ENCODE data around the gene GPX7. TPM values are rescaled to one million over a fixed set of nuclear protein-coding genes. Genes with fewer than 3 reads are reported as not detected.

Gene GPX7
- total RNA-seq, 1 experiment from 2014 or later: 25.2 TPM

DNA sequence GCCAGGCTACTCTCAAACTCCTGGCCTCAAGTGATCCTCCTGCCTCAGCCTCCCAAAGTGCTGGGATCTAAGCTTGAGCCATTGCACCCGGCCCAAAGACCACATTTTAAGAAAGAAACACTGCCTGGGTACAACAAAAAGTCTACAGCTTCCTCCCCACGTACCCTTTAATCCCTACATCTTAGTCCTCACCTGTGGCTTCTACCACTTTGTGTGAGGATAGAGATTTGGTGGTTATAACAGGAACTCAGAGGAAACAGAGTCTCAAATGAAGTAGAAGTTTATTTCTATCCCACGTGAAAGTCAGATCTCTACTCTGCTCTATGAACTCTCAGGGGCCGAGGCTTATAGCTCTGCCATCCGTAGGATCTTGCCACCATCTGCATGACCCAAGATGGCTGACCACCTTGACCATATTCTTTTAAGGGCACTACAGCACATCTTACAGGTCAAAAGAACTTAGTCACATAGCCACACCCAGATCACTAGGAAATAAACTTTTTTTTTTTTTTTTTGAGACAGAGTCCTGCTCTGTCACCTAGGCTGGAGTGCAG is 13.4 kb downstream of the GPX7 start:
- H3K27ac ChIP-seq (ENCODE audit: low read depth, low read length, poor library complexity, severe bottlenecking): no peak overlapping the region
- CTCF ChIA-PET: no interaction called here
- no peaks in the 10 kb centered on the region for H3K9me3 ChIP-seq (ENCODE audit: low read depth, low read length, poor library complexity, severe bottlenecking)
- H3K27me3 ChIP-seq (replicated peaks; ENCODE audit: insufficient read depth, low read depth, low read length, poor library complexity): no peaks in the 10 kb centered on the region
- no peaks in the 10 kb centered on the region for H3K4me1 ChIP-seq (ENCODE audit: insufficient read depth, low read length, poor library complexity, severe bottlenecking)
- no TSS peak for BruUV-seq (replicated peaks)
- POLR2A ChIA-PET (ENCODE audit: low non-redundant PET): no interaction called here
- intact Hi-C loops (cut with micrococcal nuclease; ENCODE audit: unreplicated experiment): no loop called here
- TF ChIP-seq EZH2 (IDR thresholded peaks at IDR 0.05; ENCODE audit: borderline replicate concordance, low read depth, low read length, poor library complexity, severe bottlenecking): no peak
- DNase-seq (ENCODE audit: low spot score): no peak
- H3K4me3 ChIP-seq (ENCODE audit: low read depth, low read length, poor library complexity, severe bottlenecking): no peak overlapping the region
- H3K36me3 ChIP-seq (ENCODE audit: insufficient read depth, low read length, poor library complexity, severe bottlenecking): no peaks in the 10 kb centered on the region

- no peak for TF ChIP-seq EZH2 (IDR thresholded peaks at IDR 0.05; ENCODE audit: borderline replicate concordance, low read depth, low read length, poor library complexity, severe bottlenecking)
- TF ChIP-seq CTCF (conservative IDR thresholded peaks at IDR 0.05; ENCODE audit: low read depth, low read length): no peak
- Histone ChIP-seq H3K36me3 (ENCODE audit: insufficient read depth, low read length, poor library complexity, severe bottlenecking) (no peaks in the 10 kb centered on the region), H3K27me3 (replicated peaks; ENCODE audit: insufficient read depth, low read depth, low read length, poor library complexity) (no peaks in the 10 kb centered on the region), H3K27ac (ENCODE audit: low read depth, low read length, poor library complexity, severe bottlenecking) (no peak overlapping the region), H3K9me3 (ENCODE audit: low read depth, low read length, poor library complexity, severe bottlenecking) (peaks cover 5% of the 10 kb centered on the region), H3K4me1 (ENCODE audit: insufficient read depth, low read length, poor library complexity, severe bottlenecking) (no peaks in the 10 kb centered on the region), H3K4me3 (ENCODE audit: low read depth, low read length, poor library complexity, severe bottlenecking) (no peak overlapping the region)
- intact Hi-C loops (cut with micrococcal nuclease; ENCODE audit: unreplicated experiment): no loop called here
- POLR2A ChIA-PET (ENCODE audit: low non-redundant PET): no interaction called here
- DNase-seq (ENCODE audit: low spot score): no peak
- BruUV-seq (replicated peaks): no TSS peak
- CTCF ChIA-PET: no interaction called here
Measured at GRCh38 chr1:52621950-52622349, 19.8 kb downstream of the GPX7 start.

GRCh38 chr1:52623812-52624211 is 21.6 kb downstream of the GPX7 start:
- no peak for DNase-seq (ENCODE audit: low spot score)
- H3K4me3 ChIP-seq (ENCODE audit: low read depth, low read length, poor library complexity, severe bottlenecking): no peak overlapping the region
- no peaks in the 10 kb centered on the region for H3K27me3 ChIP-seq (replicated peaks; ENCODE audit: insufficient read depth, low read depth, low read length, poor library complexity)
- no peaks in the 10 kb centered on the region for H3K36me3 ChIP-seq (ENCODE audit: insufficient read depth, low read length, poor library complexity, severe bottlenecking)
- CTCF ChIA-PET: no interaction called here
- intact Hi-C loops (cut with micrococcal nuclease; ENCODE audit: unreplicated experiment): no loop called here
- peaks cover 5% of the 10 kb centered on the region for H3K9me3 ChIP-seq (ENCODE audit: low read depth, low read length, poor library complexity, severe bottlenecking)
- POLR2A ChIA-PET (ENCODE audit: low non-redundant PET): no interaction called here
- H3K4me1 ChIP-seq (ENCODE audit: insufficient read depth, low read length, poor library complexity, severe bottlenecking): no peaks in the 10 kb centered on the region
- no peak for TF ChIP-seq EZH2 (IDR thresholded peaks at IDR 0.05; ENCODE audit: borderline replicate concordance, low read depth, low read length, poor library complexity, severe bottlenecking)
- BruUV-seq (replicated peaks): no TSS peak
- no peak overlapping the region for H3K27ac ChIP-seq (ENCODE audit: low read depth, low read length, poor library complexity, severe bottlenecking)

GRCh38 chr1:52627028-52627427 is 24.9 kb downstream of the GPX7 start:
- DNase-seq (ENCODE audit: low spot score): no peak
- Histone ChIP-seq H3K9me3 (ENCODE audit: low read depth, low read length, poor library complexity, severe bottlenecking) (peaks cover 5% of the 10 kb centered on the region), H3K27me3 (replicated peaks; ENCODE audit: insufficient read depth, low read depth, low read length, poor library complexity) (no peaks in the 10 kb centered on the region), H3K36me3 (ENCODE audit: insufficient read depth, low read length, poor library complexity, severe bottlenecking) (no peaks in the 10 kb centered on the region), H3K4me3 (ENCODE audit: low read depth, low read length, poor library complexity, severe bottlenecking) (no peak overlapping the region), H3K27ac (ENCODE audit: low read depth, low read length, poor library complexity, severe bottlenecking) (no peak overlapping the region), H3K4me1 (ENCODE audit: insufficient read depth, low read length, poor library complexity, severe bottlenecking) (no peaks in the 10 kb centered on the region)
- ChIA-PET CTCF (no interaction called here), POLR2A (ENCODE audit: low non-redundant PET) (no interaction called here)
- no TSS peak for BruUV-seq (replicated peaks)
- intact Hi-C loops (cut with micrococcal nuclease; ENCODE audit: unreplicated experiment): no loop called here
- no peak for TF ChIP-seq CTCF (conservative IDR thresholded peaks at IDR 0.05; ENCODE audit: low read depth, low read length)
- no peak for TF ChIP-seq EZH2 (IDR thresholded peaks at IDR 0.05; ENCODE audit: borderline replicate concordance, low read depth, low read length, poor library complexity, severe bottlenecking)

Measured in A673 (cell line).